Liver (tissue), 3 donors: ENCODE results near the gene CGB3.

Experiments
- CTCF ChIP-seq: fragments of 150-350 bp; IDR thresholded peaks from 2 replicates; pipeline ENCODE4 v1.5.1; 2017; ENCODE audit warnings: improper control_type of control experiment, low read depth, low read length; ENCODE audit not compliant: missing input control
- FOXA2 ChIP-seq: IDR thresholded peaks from 2 replicates; pipeline ENCODE4 v1.6.1; 2016; ENCODE audit warnings: antibody characterized with exemption
- HNF4A ChIP-seq, 2 donors: conservative IDR thresholded peaks; 2 replicates each; pipeline ENCODE4 v1.6.1; 2016; ENCODE audit warnings: antibody characterized with exemption in 2 of 2, mild to moderate bottlenecking in 2 of 2
- JUND ChIP-seq, 2 donors: IDR thresholded peaks; 2 replicates each; pipeline ENCODE4 v1.6.1; 2016; ENCODE audit warnings: antibody characterized with exemption in 2 of 2
- REST ChIP-seq: IDR thresholded peaks from 2 replicates; pipeline ENCODE4 v1.6.1; 2016; ENCODE audit warnings: antibody characterized with exemption, mild to moderate bottlenecking
- TAF1 ChIP-seq: conservative IDR thresholded peaks from 2 replicates; pipeline ENCODE4 v1.6.1; 2016; ENCODE audit warnings: antibody characterized with exemption, mild to moderate bottlenecking
- YY1 ChIP-seq: IDR thresholded peaks from 2 replicates; pipeline ENCODE4 v1.6.1; 2016; ENCODE audit warnings: antibody characterized with exemption, mild to moderate bottlenecking
- donor health status: healthy.
- donor health status: healthy.

- no peak for TF ChIP-seq CTCF
- TF ChIP-seq TAF1 = no peak
- no peak for TF ChIP-seq JUND (IDR thresholded peaks at IDR 0.05)
- TF ChIP-seq HNF4A (conservative IDR thresholded peaks at IDR 0.05) = no peak
- no peak for TF ChIP-seq FOXA2
- no peak for TF ChIP-seq REST
- no peak for TF ChIP-seq YY1
Measured at GRCh38 chr19:49070416-49070815, 46.3 kb upstream of the CGB3 start.
